SK-N-SH (cell line): ENCODE results near the gene EGFLAM. TPM values are rescaled to one million over a fixed set of nuclear protein-coding genes. Genes with fewer than 3 reads are reported as not detected.

Experiments
- CTCF ChIA-PET: fragments of 300-600, 350-600 bp; formaldehyde crosslinking; extraction: SDS; loops from one replicate; lab custom pipeline; 2021; lab: Yijun Ruan, JAX
- POLR2A ChIA-PET: fragments of 350-600 bp; sonication (Branson Sonifier 250); formaldehyde crosslinking; extraction: SDS; loops from one replicate; lab custom pipeline; 2020; ENCODE audit warnings: antibody characterized with exemption, inconsistent platforms; lab: Yijun Ruan, JAX
- DNase-seq: peaks from one replicate; pipeline ENCODE4 v3.0.0; 2012
- H2AFZ ChIP-seq: fragments of 200-600 bp; sonication (generic); 2 replicates; pipeline ENCODE4 v1.8.1; 2016; ENCODE audit warnings: antibody characterized with exemption, mild to moderate bottlenecking, low read depth
- H3F3A ChIP-seq: fragments of 200-600 bp; sonication (generic); replicated peaks from 2 replicates; pipeline ENCODE3; 2016; ENCODE audit warnings: antibody characterized with exemption, mild to moderate bottlenecking; ENCODE audit not compliant: insufficient read depth
- H3K27ac ChIP-seq, 2 experiments: fragments of 200-500 bp in 1 of 2; fragments of 200-600 bp in 1 of 2; sonication (Bioruptor generic) in 1 of 2; sonication (generic), shearing (Covaris generic) in 1 of 2; 2 replicates each; pipeline versions ENCODE4 v1.5.1 to v1.6.1; 2014 to 2016; ENCODE audit warnings: low read depth in 2 of 2, inconsistent platforms in 1 of 2, low read length in 1 of 2, mild to moderate bottlenecking in 1 of 2, mixed read lengths in 1 of 2
- H3K27me3 ChIP-seq: fragments of 200-600 bp; sonication (generic), shearing (Covaris generic); 2 replicates; pipeline ENCODE4 v1.6.1; 2016; ENCODE audit warnings: mixed run types; ENCODE audit not compliant: insufficient read depth
- H3K36me3 ChIP-seq, 2 experiments: fragments of 200-500 bp in 1 of 2; fragments of 200-600 bp in 1 of 2; sonication (Bioruptor generic) in 1 of 2; sonication (generic) in 1 of 2; replicated peaks in 1 of 2; 2 replicates each; pipeline versions ENCODE3 to v1.5.1; 2014 to 2016; ENCODE audit warnings: low read length in 1 of 2, mild to moderate bottlenecking in 1 of 2; ENCODE audit not compliant: insufficient read depth in 2 of 2, control insufficient read depth in 1 of 2
- H3K4me1 ChIP-seq, 2 experiments: fragments of 200-500 bp in 1 of 2; fragments of 200-600 bp in 1 of 2; sonication (Bioruptor generic) in 1 of 2; sonication (generic), shearing (Covaris generic) in 1 of 2; 2 replicates each; pipeline versions ENCODE4 v1.5.1 to v1.6.1; 2014 to 2016; ENCODE audit warnings: low read depth in 1 of 2, low read length in 1 of 2, mixed run types in 1 of 2; ENCODE audit not compliant: insufficient read depth in 2 of 2, control insufficient read depth in 1 of 2
- H3K4me2 ChIP-seq: fragments of 200-600 bp; sonication (generic), shearing (Covaris generic); 2 replicates; pipeline ENCODE4 v1.6.1; 2017; ENCODE audit warnings: mixed run types
- H3K4me3 ChIP-seq, 2 experiments: fragments of 200-500 bp in 1 of 2; fragments of 200-600 bp in 1 of 2; sonication (Bioruptor generic) in 1 of 2; sonication (generic), shearing (Covaris generic) in 1 of 2; 2 replicates each; pipeline versions ENCODE4 v1.5.1 to v1.8.1; 2014 to 2016; ENCODE audit warnings: low read depth in 2 of 2, inconsistent platforms in 1 of 2, low read length in 1 of 2, mild to moderate bottlenecking in 1 of 2, mixed read lengths in 1 of 2, moderate library complexity in 1 of 2
- H3K79me2 ChIP-seq: fragments of 200-600 bp; sonication (generic); 2 replicates; pipeline ENCODE4 v1.8.1; 2017; ENCODE audit warnings: mild to moderate bottlenecking; ENCODE audit not compliant: insufficient read depth
- H3K9ac ChIP-seq: fragments of 200-600 bp; sonication (generic); 2 replicates; pipeline ENCODE4 v1.6.1; 2017; ENCODE audit warnings: mixed run types
- H3K9me2 ChIP-seq: fragments of 200-600 bp; sonication (generic); 2 replicates; pipeline ENCODE4 v1.6.1; 2017; ENCODE audit warnings: mixed run types
- H3K9me3 ChIP-seq: fragments of 200-600 bp; sonication (generic); 2 replicates; pipeline ENCODE4 v1.6.1; 2017; ENCODE audit warnings: mixed run types, mild to moderate bottlenecking, moderate library complexity
- H4K20me1 ChIP-seq: fragments of 200-600 bp; sonication (generic); 2 replicates; pipeline ENCODE4 v1.6.1; 2017; ENCODE audit warnings: mild to moderate bottlenecking, mixed run types; ENCODE audit not compliant: insufficient read depth
- CHD2 ChIP-seq: fragments of 150-350 bp; IDR thresholded peaks from 2 replicates; pipeline ENCODE4 v1.6.1; 2018; ENCODE audit warnings: low read length; ENCODE audit not compliant: partially characterized antibody
- ELF1 ChIP-seq: IDR thresholded peaks from 2 replicates; pipeline ENCODE4 v1.4.0; 2012
- EP300 ChIP-seq, 2 experiments: IDR thresholded peaks; 2 replicates each; pipeline versions ENCODE4 v1.4.0 to v1.6.1; 2012; ENCODE audit warnings: borderline replicate concordance in 1 of 2, low read depth in 1 of 2, low read length in 1 of 2
- FOXJ3 ChIP-seq: sonication (generic); formaldehyde crosslinking; IDR thresholded peaks from 2 replicates; pipeline ENCODE4 v1.5.1; 2020; ENCODE audit warnings: mild to moderate bottlenecking, missing genetic modification reagents
- FOXM1 ChIP-seq: IDR thresholded peaks from 2 replicates; pipeline ENCODE4 v1.4.0; 2012; ENCODE audit warnings: low read depth, mild to moderate bottlenecking
- JUND ChIP-seq: IDR thresholded peaks from 2 replicates; pipeline ENCODE4 v1.4.0; 2012
- NRF1 ChIP-seq: IDR thresholded peaks from 2 replicates; pipeline ENCODE4 v1.6.1; 2012; ENCODE audit warnings: low read depth, mild to moderate bottlenecking, low read length
- RAD21 ChIP-seq: IDR thresholded peaks from 2 replicates; pipeline ENCODE4 v1.6.1; 2012; ENCODE audit warnings: mild to moderate bottlenecking, low read length
- RFX5 ChIP-seq: IDR thresholded peaks from 2 replicates; pipeline ENCODE4 v1.6.1; 2012; ENCODE audit warnings: mild to moderate bottlenecking, improper control_type of control experiment, low read length
- SMC3 ChIP-seq: IDR thresholded peaks from 2 replicates; pipeline ENCODE4 v1.6.1; 2012; ENCODE audit warnings: low read depth, low read length, improper control_type of control experiment
- TAF1 ChIP-seq: IDR thresholded peaks from 2 replicates; pipeline ENCODE4 v1.6.1; 2012; ENCODE audit warnings: low read depth, mild to moderate bottlenecking, low read length, moderate library complexity, borderline replicate concordance
- ZBTB33 ChIP-seq: IDR thresholded peaks from 2 replicates; pipeline ENCODE4 v1.4.0; 2012; ENCODE audit warnings: low read depth, borderline replicate concordance
- WGBS: methylation state at CpG from one replicate; pipeline ENCODE4 v1.1.6; 2017; ENCODE audit warnings: low lambda C conversion rate; 5-methylcytosine and 5-hydroxymethylcytosine counted together
- polyA plus RNA-seq, 3 experiments: library from polyadenylated mRNA; depleted of rRNA; stranded (reverse); fragments of >200 nt; gene quantifications; 2 replicates each; pipeline ENCODE4 v1.2.3, GENCODE V29; 2012
- TF ChIP-seq, protein P1 (sequence below): IDR thresholded peaks from 2 replicates; pipeline ENCODE4; 2012
- TF ChIP-seq, protein P2 (sequence below): IDR thresholded peaks from 2 replicates; pipeline ENCODE4 v1.4.0; 2012; ENCODE audit warnings: low read depth
- TF ChIP-seq, protein P3 (sequence below): IDR thresholded peaks from 2 replicates; pipeline ENCODE4 v1.6.1; 2012; ENCODE audit warnings: mild to moderate bottlenecking, low read depth, low read length, moderate library complexity

The EGFLAM gene
- polyA plus RNA-seq, 1 of the 3 experiments (the other 2 are of a cell fraction): 0.05 TPM

DNA sequence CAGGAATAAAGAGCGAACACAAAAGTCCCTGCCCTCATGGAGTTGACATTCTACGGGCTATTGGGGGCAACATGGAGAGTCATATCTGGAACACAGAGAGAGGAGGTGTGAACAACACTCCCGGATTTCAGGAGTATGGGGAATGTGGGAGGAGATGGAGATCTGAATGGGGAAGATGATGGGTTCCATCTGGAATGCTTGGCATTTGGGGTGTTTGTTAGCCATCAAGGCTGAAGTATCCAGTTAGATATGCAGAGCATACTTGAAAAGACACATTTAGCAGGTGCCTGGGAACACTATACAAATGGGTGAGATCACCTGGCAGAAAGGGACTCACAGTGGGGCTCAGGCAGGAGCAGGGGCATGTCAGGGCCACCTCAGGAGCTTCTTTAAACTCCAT lies 61.1 kb downstream of the EGFLAM start:
- H3K4me3 ChIP-seq: no peak overlapping the region
- H3K9me3 ChIP-seq: no peaks in the 10 kb centered on the region
- ChIA-PET POLR2A (no interaction called here), CTCF (interaction anchor here (1.2 kb wide), 1 partner anchor 22 kb away, joined by 3 read pairs; no protein-coding TSS in a partner anchor)
- no peaks in the 10 kb centered on the region for H3K27me3 ChIP-seq
- 41% methylated on average over 3 of the region's 3 CpGs for WGBS
- no peaks in the 10 kb centered on the region for H4K20me1 ChIP-seq
- no peaks in the 10 kb centered on the region for H3K79me2 ChIP-seq
- no peak for DNase-seq
- H2AFZ ChIP-seq: no peak overlapping the region
- H3K4me2 ChIP-seq: no peak overlapping the region
- no peaks in the 10 kb centered on the region for H3K36me3 ChIP-seq
- H3F3A ChIP-seq: no peaks in the 10 kb centered on the region
- H3K27ac ChIP-seq: no peak overlapping the region
- TF ChIP-seq ZBTB33 (no peak), EP300 (IDR thresholded peaks at IDR 0.05; ENCODE audit: borderline replicate concordance in 1 of 2, low read depth in 1 of 2, low read length in 1 of 2) (no peak), NRF1 (no peak), CHD2 (no peak), FOXM1 (no peak), TAF1 (no peak), RFX5 (no peak), ELF1 (no peak), SMC3 (no peak)
- TF ChIP-seq, protein P1, sequence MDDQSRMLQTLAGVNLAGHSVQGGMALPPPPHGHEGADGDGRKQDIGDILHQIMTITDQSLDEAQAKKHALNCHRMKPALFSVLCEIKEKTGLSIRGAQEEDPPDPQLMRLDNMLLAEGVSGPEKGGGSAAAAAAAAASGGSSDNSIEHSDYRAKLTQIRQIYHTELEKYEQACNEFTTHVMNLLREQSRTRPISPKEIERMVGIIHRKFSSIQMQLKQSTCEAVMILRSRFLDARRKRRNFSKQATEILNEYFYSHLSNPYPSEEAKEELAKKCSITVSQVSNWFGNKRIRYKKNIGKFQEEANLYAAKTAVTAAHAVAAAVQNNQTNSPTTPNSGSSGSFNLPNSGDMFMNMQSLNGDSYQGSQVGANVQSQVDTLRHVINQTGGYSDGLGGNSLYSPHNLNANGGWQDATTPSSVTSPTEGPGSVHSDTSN: no peak
- peaks cover 3 to 18% of the 10 kb centered on the region in 2 experiments; a peak in 3 of 4 replicates for H3K4me1 ChIP-seq
- H3K9ac ChIP-seq: no peak overlapping the region
- no peaks in the 10 kb centered on the region for H3K9me2 ChIP-seq

DNA sequence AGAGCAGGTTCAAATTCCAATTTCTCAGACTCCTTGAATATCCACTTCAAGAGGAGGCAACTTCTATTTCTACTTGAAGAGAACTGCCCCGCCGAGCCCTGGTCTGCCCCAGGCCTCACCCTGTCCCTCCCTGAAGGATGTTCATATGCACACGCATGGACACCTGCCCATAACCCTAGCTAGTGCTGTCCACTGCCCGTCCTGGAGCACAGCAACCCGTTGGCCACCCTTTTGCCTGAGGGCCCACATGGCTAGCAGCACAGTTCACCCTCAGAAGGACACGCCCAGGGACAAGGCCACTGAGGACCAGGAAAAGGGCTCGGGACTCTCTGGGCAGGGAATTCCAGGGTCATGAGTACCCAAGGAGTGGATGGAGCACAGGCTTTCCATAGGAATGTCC lies 63.6 kb downstream of the EGFLAM start:
- no peak overlapping the region for H3K9ac ChIP-seq
- 11% methylated on average over 3 of the region's 7 CpGs for WGBS
- H3K27me3 ChIP-seq: no peaks in the 10 kb centered on the region
- H2AFZ ChIP-seq: no peak overlapping the region
- H3K36me3 ChIP-seq: no peaks in the 10 kb centered on the region
- H3K9me2 ChIP-seq: no peaks in the 10 kb centered on the region
- H3K4me1 ChIP-seq: peaks cover 2 to 10% of the 10 kb centered on the region in 2 experiments; a peak in 2 of 4 replicates
- H3K4me3 ChIP-seq: no peak overlapping the region
- DNase-seq: no peak
- no peak overlapping the region for H3K4me2 ChIP-seq
- no peak overlapping the region for H3K27ac ChIP-seq
- no peaks in the 10 kb centered on the region for H3K79me2 ChIP-seq
- no peaks in the 10 kb centered on the region for H4K20me1 ChIP-seq
- POLR2A ChIA-PET: no interaction called here
- H3K9me3 ChIP-seq: no peaks in the 10 kb centered on the region
- TF ChIP-seq RFX5 (no peak), JUND (no peak), FOXJ3 (no peak), SMC3 (no peak), ZBTB33 (no peak), RAD21 (no peak)
- TF ChIP-seq, protein P1: no peak
- TF ChIP-seq, protein P2, sequence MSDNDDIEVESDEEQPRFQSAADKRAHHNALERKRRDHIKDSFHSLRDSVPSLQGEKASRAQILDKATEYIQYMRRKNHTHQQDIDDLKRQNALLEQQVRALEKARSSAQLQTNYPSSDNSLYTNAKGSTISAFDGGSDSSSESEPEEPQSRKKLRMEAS: no peak
- TF ChIP-seq, protein P3, sequence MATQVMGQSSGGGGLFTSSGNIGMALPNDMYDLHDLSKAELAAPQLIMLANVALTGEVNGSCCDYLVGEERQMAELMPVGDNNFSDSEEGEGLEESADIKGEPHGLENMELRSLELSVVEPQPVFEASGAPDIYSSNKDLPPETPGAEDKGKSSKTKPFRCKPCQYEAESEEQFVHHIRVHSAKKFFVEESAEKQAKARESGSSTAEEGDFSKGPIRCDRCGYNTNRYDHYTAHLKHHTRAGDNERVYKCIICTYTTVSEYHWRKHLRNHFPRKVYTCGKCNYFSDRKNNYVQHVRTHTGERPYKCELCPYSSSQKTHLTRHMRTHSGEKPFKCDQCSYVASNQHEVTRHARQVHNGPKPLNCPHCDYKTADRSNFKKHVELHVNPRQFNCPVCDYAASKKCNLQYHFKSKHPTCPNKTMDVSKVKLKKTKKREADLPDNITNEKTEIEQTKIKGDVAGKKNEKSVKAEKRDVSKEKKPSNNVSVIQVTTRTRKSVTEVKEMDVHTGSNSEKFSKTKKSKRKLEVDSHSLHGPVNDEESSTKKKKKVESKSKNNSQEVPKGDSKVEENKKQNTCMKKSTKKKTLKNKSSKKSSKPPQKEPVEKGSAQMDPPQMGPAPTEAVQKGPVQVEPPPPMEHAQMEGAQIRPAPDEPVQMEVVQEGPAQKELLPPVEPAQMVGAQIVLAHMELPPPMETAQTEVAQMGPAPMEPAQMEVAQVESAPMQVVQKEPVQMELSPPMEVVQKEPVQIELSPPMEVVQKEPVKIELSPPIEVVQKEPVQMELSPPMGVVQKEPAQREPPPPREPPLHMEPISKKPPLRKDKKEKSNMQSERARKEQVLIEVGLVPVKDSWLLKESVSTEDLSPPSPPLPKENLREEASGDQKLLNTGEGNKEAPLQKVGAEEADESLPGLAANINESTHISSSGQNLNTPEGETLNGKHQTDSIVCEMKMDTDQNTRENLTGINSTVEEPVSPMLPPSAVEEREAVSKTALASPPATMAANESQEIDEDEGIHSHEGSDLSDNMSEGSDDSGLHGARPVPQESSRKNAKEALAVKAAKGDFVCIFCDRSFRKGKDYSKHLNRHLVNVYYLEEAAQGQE: no peak
- CTCF ChIA-PET: interaction anchor here (1.4 kb wide), 1 partner anchor 57 kb away, joined by 3 read pairs; no protein-coding TSS in a partner anchor
- no peaks in the 10 kb centered on the region for H3F3A ChIP-seq
